ENCODE measurements around the gene MBD3L3. TPM values are rescaled to one million over a fixed set of nuclear protein-coding genes. Genes with fewer than 3 reads are reported as not detected.
"Not testable (repeated sequence)": the region's sequence is repeated elsewhere in the genome, so short reads cannot be mapped to it uniquely, and the experiment has no call there.

MBD3L3 gene
- total and polyA plus RNA-seq, 9 of the 15 experiments (the other 6 are each of a cell fraction or from before 2014, with no cell fraction given), result not detected

- ATAC-seq; intact Hi-C loops (cut with micrococcal nuclease); DNase-seq (ENCODE audit: extremely low read depth in 1 of 4, low spot score in 3 of 4); H3K9me3 ChIP-seq (replicated peaks; ENCODE audit: control insufficient read depth, insufficient read depth, low read depth, low read length); H2AFZ ChIP-seq (ENCODE audit: low read depth, low read length); H3K4me2 ChIP-seq (ENCODE audit: insufficient read depth, low read length); H4K20me1 ChIP-seq (replicated peaks; ENCODE audit: control insufficient read depth, insufficient read depth, low read length); H3K9ac ChIP-seq (ENCODE audit: insufficient read depth in 1 of 2, low read depth in 2 of 2, low read length in 2 of 2); BruUV-seq (replicated peaks); H3K27ac ChIP-seq (ENCODE audit: extremely low read depth, low read depth, low read length); in situ Hi-C loops (cut with MboI); H3K79me2 ChIP-seq (ENCODE audit: control insufficient read depth, insufficient read depth, low read length); CTCF ChIA-PET (ENCODE audit: low intra/inter-chr PET ratio); H3K4me3 ChIP-seq; H3K27me3 ChIP-seq (ENCODE audit: control insufficient read depth in 2 of 2, insufficient read depth in 2 of 2, low read length in 2 of 2); FAIRE-seq; H3K4me1 ChIP-seq (replicated peaks in 1 of 2; ENCODE audit: control insufficient read depth in 2 of 2, insufficient read depth in 2 of 2, low read length in 2 of 2); POLR2A ChIA-PET; H3K9me1 ChIP-seq (ENCODE audit: control insufficient read depth, insufficient read depth, low read length); H3K36me3 ChIP-seq (ENCODE audit: control insufficient read depth, insufficient read depth, low read length): not testable (repeated sequence)
- WGBS (ENCODE audit: insufficient coverage, low coverage, missing lambda C conversion rate), result 3% methylated on average over 2 of the region's 5 CpGs
Observed at GRCh38 chr19:7051421-7051820, 7.1 kb downstream of the MBD3L3 start.

- H3K4me2 ChIP-seq (ENCODE audit: insufficient read depth, low read length); DNase-seq (ENCODE audit: extremely low read depth in 1 of 4, low spot score in 3 of 4); BruUV-seq (replicated peaks); H2AFZ ChIP-seq (ENCODE audit: low read depth, low read length); FAIRE-seq; ATAC-seq; H3K9me1 ChIP-seq (ENCODE audit: control insufficient read depth, insufficient read depth, low read length); H3K36me3 ChIP-seq (ENCODE audit: control insufficient read depth, insufficient read depth, low read length); H3K9ac ChIP-seq (ENCODE audit: insufficient read depth in 1 of 2, low read depth in 2 of 2, low read length in 2 of 2); H4K20me1 ChIP-seq (replicated peaks; ENCODE audit: control insufficient read depth, insufficient read depth, low read length); POLR2A ChIA-PET; H3K79me2 ChIP-seq (ENCODE audit: control insufficient read depth, insufficient read depth, low read length); H3K27ac ChIP-seq (ENCODE audit: extremely low read depth, low read depth, low read length); H3K27me3 ChIP-seq (ENCODE audit: control insufficient read depth in 2 of 2, insufficient read depth in 2 of 2, low read length in 2 of 2); in situ Hi-C loops (cut with MboI); CTCF ChIA-PET (ENCODE audit: low intra/inter-chr PET ratio); intact Hi-C loops (cut with micrococcal nuclease); H3K4me3 ChIP-seq; H3K4me1 ChIP-seq (replicated peaks in 1 of 2; ENCODE audit: control insufficient read depth in 2 of 2, insufficient read depth in 2 of 2, low read length in 2 of 2); H3K9me3 ChIP-seq (replicated peaks; ENCODE audit: control insufficient read depth, insufficient read depth, low read depth, low read length): not testable (repeated sequence)
- no CpG with 5 or more reads among the region's 7 CpGs for WGBS (ENCODE audit: insufficient coverage, low coverage, missing lambda C conversion rate)
Observed at GRCh38 chr19:7049021-7049420, 9.5 kb downstream of the MBD3L3 start, which contains the start of gene MBD3L2. TSS of gene MBD3L2 (plus strand) at chr19:7049321. CDS start at chr19:7049374, 53 bp downstream.

GRCh38 chr19:7041563-7041962 is 16.9 kb downstream of the MBD3L3 start:
- H3K27ac ChIP-seq (ENCODE audit: extremely low read depth, low read depth, low read length); ATAC-seq; H4K20me1 ChIP-seq (replicated peaks; ENCODE audit: control insufficient read depth, insufficient read depth, low read length); H3K36me3 ChIP-seq (ENCODE audit: control insufficient read depth, insufficient read depth, low read length); H3K9me1 ChIP-seq (ENCODE audit: control insufficient read depth, insufficient read depth, low read length); DNase-seq (ENCODE audit: extremely low read depth in 1 of 4, low spot score in 3 of 4); H2AFZ ChIP-seq (ENCODE audit: low read depth, low read length); H3K27me3 ChIP-seq (ENCODE audit: control insufficient read depth in 2 of 2, insufficient read depth in 2 of 2, low read length in 2 of 2); BruUV-seq (replicated peaks); H3K9me3 ChIP-seq (replicated peaks; ENCODE audit: control insufficient read depth, insufficient read depth, low read depth, low read length); H3K9ac ChIP-seq (ENCODE audit: insufficient read depth in 1 of 2, low read depth in 2 of 2, low read length in 2 of 2); H3K4me1 ChIP-seq (replicated peaks in 1 of 2; ENCODE audit: control insufficient read depth in 2 of 2, insufficient read depth in 2 of 2, low read length in 2 of 2); POLR2A ChIA-PET; H3K79me2 ChIP-seq (ENCODE audit: control insufficient read depth, insufficient read depth, low read length); FAIRE-seq; intact Hi-C loops (cut with micrococcal nuclease); H3K4me2 ChIP-seq (ENCODE audit: insufficient read depth, low read length); in situ Hi-C loops (cut with MboI); CTCF ChIA-PET (ENCODE audit: low intra/inter-chr PET ratio); H3K4me3 ChIP-seq: not testable (repeated sequence)
- no CpG with 5 or more reads among the region's 2 CpGs for WGBS (ENCODE audit: insufficient coverage, low coverage, missing lambda C conversion rate)

GRCh38 chr19:7040079-7040478 is 18.4 kb downstream of the MBD3L3 start, which contains the start of gene MBD3L4:
TSS of gene MBD3L4 (minus strand) at chr19:7040179. CDS start at chr19:7040144, 35 bp downstream.
- H3K9me1 ChIP-seq (ENCODE audit: control insufficient read depth, insufficient read depth, low read length); H3K36me3 ChIP-seq (ENCODE audit: control insufficient read depth, insufficient read depth, low read length); CTCF ChIA-PET (ENCODE audit: low intra/inter-chr PET ratio); H4K20me1 ChIP-seq (replicated peaks; ENCODE audit: control insufficient read depth, insufficient read depth, low read length); in situ Hi-C loops (cut with MboI); H3K4me1 ChIP-seq (replicated peaks in 1 of 2; ENCODE audit: control insufficient read depth in 2 of 2, insufficient read depth in 2 of 2, low read length in 2 of 2); H3K79me2 ChIP-seq (ENCODE audit: control insufficient read depth, insufficient read depth, low read length); BruUV-seq (replicated peaks); H3K27me3 ChIP-seq (ENCODE audit: control insufficient read depth in 2 of 2, insufficient read depth in 2 of 2, low read length in 2 of 2); FAIRE-seq; H3K4me2 ChIP-seq (ENCODE audit: insufficient read depth, low read length); POLR2A ChIA-PET; H3K27ac ChIP-seq (ENCODE audit: extremely low read depth, low read depth, low read length); DNase-seq (ENCODE audit: extremely low read depth in 1 of 4, low spot score in 3 of 4); H3K9me3 ChIP-seq (replicated peaks; ENCODE audit: control insufficient read depth, insufficient read depth, low read depth, low read length); H3K4me3 ChIP-seq; H3K9ac ChIP-seq (ENCODE audit: insufficient read depth in 1 of 2, low read depth in 2 of 2, low read length in 2 of 2); H2AFZ ChIP-seq (ENCODE audit: low read depth, low read length); ATAC-seq; intact Hi-C loops (cut with micrococcal nuclease): not testable (repeated sequence)
- no CpG with 5 or more reads among the region's 9 CpGs for whole genome bisulfite sequencing (ENCODE audit: insufficient coverage, low coverage, missing lambda C conversion rate)

Measured in K562 (cell line).